SK-N-SH (cell line): ENCODE results near the gene GIPC2. TPM values are rescaled to one million over a fixed set of nuclear protein-coding genes. Genes with fewer than 3 reads are reported as not detected.

Experiments
- CTCF ChIA-PET: fragments of 300-600, 350-600 bp; formaldehyde crosslinking; extraction: SDS; loops from one replicate; lab custom pipeline; 2021; lab: Yijun Ruan, JAX
- POLR2A ChIA-PET: fragments of 350-600 bp; sonication (Branson Sonifier 250); formaldehyde crosslinking; extraction: SDS; loops from one replicate; lab custom pipeline; 2020; ENCODE audit warnings: antibody characterized with exemption, inconsistent platforms; lab: Yijun Ruan, JAX
- DNase-seq: peaks from one replicate; pipeline ENCODE4 v3.0.0; 2012
- H2AFZ ChIP-seq: fragments of 200-600 bp; sonication (generic); 2 replicates; pipeline ENCODE4 v1.8.1; 2016; ENCODE audit warnings: antibody characterized with exemption, mild to moderate bottlenecking, low read depth
- H3F3A ChIP-seq: fragments of 200-600 bp; sonication (generic); replicated peaks from 2 replicates; pipeline ENCODE3; 2016; ENCODE audit warnings: antibody characterized with exemption, mild to moderate bottlenecking; ENCODE audit not compliant: insufficient read depth
- H3K27ac ChIP-seq, 2 experiments: fragments of 200-500 bp in 1 of 2; fragments of 200-600 bp in 1 of 2; sonication (Bioruptor generic) in 1 of 2; sonication (generic), shearing (Covaris generic) in 1 of 2; 2 replicates each; pipeline versions ENCODE4 v1.5.1 to v1.6.1; 2014 to 2016; ENCODE audit warnings: low read depth in 2 of 2, inconsistent platforms in 1 of 2, low read length in 1 of 2, mild to moderate bottlenecking in 1 of 2, mixed read lengths in 1 of 2
- H3K27me3 ChIP-seq: fragments of 200-600 bp; sonication (generic), shearing (Covaris generic); 2 replicates; pipeline ENCODE4 v1.6.1; 2016; ENCODE audit warnings: mixed run types; ENCODE audit not compliant: insufficient read depth
- H3K36me3 ChIP-seq, 2 experiments: fragments of 200-500 bp in 1 of 2; fragments of 200-600 bp in 1 of 2; sonication (Bioruptor generic) in 1 of 2; sonication (generic) in 1 of 2; replicated peaks in 1 of 2; 2 replicates each; pipeline versions ENCODE3 to v1.5.1; 2014 to 2016; ENCODE audit warnings: low read length in 1 of 2, mild to moderate bottlenecking in 1 of 2; ENCODE audit not compliant: insufficient read depth in 2 of 2, control insufficient read depth in 1 of 2
- H3K4me1 ChIP-seq, 2 experiments: fragments of 200-500 bp in 1 of 2; fragments of 200-600 bp in 1 of 2; sonication (Bioruptor generic) in 1 of 2; sonication (generic), shearing (Covaris generic) in 1 of 2; 2 replicates each; pipeline versions ENCODE4 v1.5.1 to v1.6.1; 2014 to 2016; ENCODE audit warnings: low read depth in 1 of 2, low read length in 1 of 2, mixed run types in 1 of 2; ENCODE audit not compliant: insufficient read depth in 2 of 2, control insufficient read depth in 1 of 2
- H3K4me2 ChIP-seq: fragments of 200-600 bp; sonication (generic), shearing (Covaris generic); 2 replicates; pipeline ENCODE4 v1.6.1; 2017; ENCODE audit warnings: mixed run types
- H3K4me3 ChIP-seq, 2 experiments: fragments of 200-500 bp in 1 of 2; fragments of 200-600 bp in 1 of 2; sonication (Bioruptor generic) in 1 of 2; sonication (generic), shearing (Covaris generic) in 1 of 2; 2 replicates each; pipeline versions ENCODE4 v1.5.1 to v1.8.1; 2014 to 2016; ENCODE audit warnings: low read depth in 2 of 2, inconsistent platforms in 1 of 2, low read length in 1 of 2, mild to moderate bottlenecking in 1 of 2, mixed read lengths in 1 of 2, moderate library complexity in 1 of 2
- H3K79me2 ChIP-seq: fragments of 200-600 bp; sonication (generic); 2 replicates; pipeline ENCODE4 v1.8.1; 2017; ENCODE audit warnings: mild to moderate bottlenecking; ENCODE audit not compliant: insufficient read depth
- H3K9ac ChIP-seq: fragments of 200-600 bp; sonication (generic); 2 replicates; pipeline ENCODE4 v1.6.1; 2017; ENCODE audit warnings: mixed run types
- H3K9me2 ChIP-seq: fragments of 200-600 bp; sonication (generic); 2 replicates; pipeline ENCODE4 v1.6.1; 2017; ENCODE audit warnings: mixed run types
- H3K9me3 ChIP-seq: fragments of 200-600 bp; sonication (generic); 2 replicates; pipeline ENCODE4 v1.6.1; 2017; ENCODE audit warnings: mixed run types, mild to moderate bottlenecking, moderate library complexity
- H4K20me1 ChIP-seq: fragments of 200-600 bp; sonication (generic); 2 replicates; pipeline ENCODE4 v1.6.1; 2017; ENCODE audit warnings: mild to moderate bottlenecking, mixed run types; ENCODE audit not compliant: insufficient read depth
- CTCF ChIP-seq: fragments of 200-600 bp; sonication (generic); IDR thresholded peaks from 2 replicates; pipeline ENCODE4 v1.6.1; 2017; ENCODE audit warnings: antibody characterized with exemption, mild to moderate bottlenecking, moderate library complexity
- ELF1 ChIP-seq: IDR thresholded peaks from 2 replicates; pipeline ENCODE4 v1.4.0; 2012
- EZH2phosphoT487 ChIP-seq: fragments of 200-600 bp; sonication (generic); IDR thresholded peaks from 2 replicates; pipeline ENCODE4 v1.6.1; 2017; ENCODE audit warnings: low read depth, mixed run types, mild to moderate bottlenecking, antibody characterized with exemption, moderate library complexity, borderline replicate concordance
- FOXM1 ChIP-seq: IDR thresholded peaks from 2 replicates; pipeline ENCODE4 v1.4.0; 2012; ENCODE audit warnings: low read depth, mild to moderate bottlenecking
- GABPA ChIP-seq: IDR thresholded peaks from 2 replicates; pipeline ENCODE4 v1.4.0; 2012; ENCODE audit warnings: low read depth, mild to moderate bottlenecking
- GATA2 ChIP-seq: sonication (generic); formaldehyde crosslinking; IDR thresholded peaks from 2 replicates; pipeline ENCODE4 v1.5.0; 2020; ENCODE audit warnings: mild to moderate bottlenecking, missing genetic modification reagents
- IRF3 ChIP-seq: fragments of 150-350 bp; IDR thresholded peaks from 2 replicates; pipeline ENCODE4 v1.6.1; 2016; ENCODE audit warnings: mild to moderate bottlenecking, low read depth, low read length
- JUND ChIP-seq: IDR thresholded peaks from 2 replicates; pipeline ENCODE4 v1.4.0; 2012
- MAX ChIP-seq: IDR thresholded peaks from 2 replicates; pipeline ENCODE4 v1.4.0; 2012; ENCODE audit warnings: low read depth
- MEF2A ChIP-seq: IDR thresholded peaks from 2 replicates; pipeline ENCODE4 v1.4.0; 2012; ENCODE audit warnings: low read depth, borderline replicate concordance
- MXI1 ChIP-seq: IDR thresholded peaks from 2 replicates; pipeline ENCODE4 v1.6.1; 2012; ENCODE audit warnings: mild to moderate bottlenecking, low read depth, low read length, improper control_type of control experiment
- NFIC ChIP-seq: IDR thresholded peaks from 2 replicates; pipeline ENCODE4 v1.4.0; 2012; ENCODE audit warnings: borderline replicate concordance
- PBX3 ChIP-seq: IDR thresholded peaks from 2 replicates; pipeline ENCODE4; 2012
- POLR2AphosphoS5 ChIP-seq: IDR thresholded peaks from 2 replicates; pipeline ENCODE4 v1.6.1; 2012; ENCODE audit warnings: low read depth, low read length
- RAD21 ChIP-seq: IDR thresholded peaks from 2 replicates; pipeline ENCODE4 v1.6.1; 2012; ENCODE audit warnings: mild to moderate bottlenecking, low read length
- RCOR1 ChIP-seq: fragments of 150-350 bp; IDR thresholded peaks from 2 replicates; pipeline ENCODE4 v1.6.1; 2017; ENCODE audit warnings: antibody characterized with exemption, low read length
- RFX5 ChIP-seq: IDR thresholded peaks from 2 replicates; pipeline ENCODE4 v1.6.1; 2012; ENCODE audit warnings: mild to moderate bottlenecking, improper control_type of control experiment, low read length
- SIN3A ChIP-seq: IDR thresholded peaks from 2 replicates; pipeline ENCODE4 v1.6.1; 2012; ENCODE audit warnings: low read depth, mild to moderate bottlenecking, low read length, moderate library complexity, borderline replicate concordance
- SMC3 ChIP-seq: IDR thresholded peaks from 2 replicates; pipeline ENCODE4 v1.6.1; 2012; ENCODE audit warnings: low read depth, low read length, improper control_type of control experiment
- TCF12 ChIP-seq: IDR thresholded peaks from 2 replicates; pipeline ENCODE4 v1.4.0; 2012
- USF1 ChIP-seq: IDR thresholded peaks from 2 replicates; pipeline ENCODE4 v1.4.0; 2012; ENCODE audit warnings: low read depth, borderline replicate concordance
- USF2 ChIP-seq: fragments of 150-350 bp; IDR thresholded peaks from 2 replicates; pipeline ENCODE4 v1.6.1; 2017; ENCODE audit warnings: antibody characterized with exemption, low read length, low read depth, borderline replicate concordance
- YY1 ChIP-seq: IDR thresholded peaks from 2 replicates; pipeline ENCODE4 v1.4.0; 2012; ENCODE audit warnings: low read depth, mild to moderate bottlenecking
- ZBTB33 ChIP-seq: IDR thresholded peaks from 2 replicates; pipeline ENCODE4 v1.4.0; 2012; ENCODE audit warnings: low read depth, borderline replicate concordance
- polyA plus RNA-seq, 3 experiments: library from polyadenylated mRNA; depleted of rRNA; stranded (reverse); fragments of >200 nt; gene quantifications; 2 replicates each; pipeline ENCODE4 v1.2.3, GENCODE V29; 2012

The GIPC2 gene
- polyA plus RNA-seq, 1 of the 3 experiments (the other 2 are of a cell fraction), result 0.02 TPM

- TF ChIP-seq IRF3, result no peak
- TF ChIP-seq RAD21, result no peak
- TF ChIP-seq NFIC, result no peak
- TF ChIP-seq MXI1, result no peak
- TF ChIP-seq YY1, result no peak
- no peak for TF ChIP-seq FOXM1
- no peak for TF ChIP-seq CTCF
Measured at GRCh38 chr1:78102916-78103315, 57.1 kb downstream of the GIPC2 start (continued).

- H3K27me3 ChIP-seq, result no peaks in the 10 kb centered on the region
- ChIA-PET CTCF (interaction anchor here (1.2 to 3.7 kb wide), 4 partner anchors 10 to 26 kb away, joined by 3 to 22 read pairs (median 6); no protein-coding TSS in a partner anchor), POLR2A (no interaction called here)
- H3F3A ChIP-seq, result peaks cover 29% of the 10 kb centered on the region
- no peak overlapping the region for H3K4me3 ChIP-seq
- H3K9me2 ChIP-seq, result no peaks in the 10 kb centered on the region
- peak overlapping the region in 1 of 2 experiments; percentile 97; a peak in 2 of 4 replicates for H3K27ac ChIP-seq
- H3K9me3 ChIP-seq, result no peaks in the 10 kb centered on the region
- peak overlapping the region; percentile 26; the same call in 1 of the 2 replicates for H3K9ac ChIP-seq
- H3K36me3 ChIP-seq, result no peaks in the 10 kb centered on the region
- H3K79me2 ChIP-seq, result no peaks in the 10 kb centered on the region
- no peak for DNase-seq
- H2AFZ ChIP-seq, result peak overlapping the region; percentile 1; the same call in 1 of the 2 replicates
- peaks cover 0 to 19% of the 10 kb centered on the region in 2 experiments; a peak in 1 of 4 replicates for H3K4me1 ChIP-seq
- no peaks in the 10 kb centered on the region for H4K20me1 ChIP-seq
- peak overlapping the region; percentile 4; the same call in 1 of the 2 replicates for H3K4me2 ChIP-seq
- TF ChIP-seq IRF3, result no peak
- TF ChIP-seq MEF2A, result no peak
- peak; percentile 45; the same call in 1 of the 2 replicates for TF ChIP-seq JUND
- TF ChIP-seq SIN3A, result no peak
- TF ChIP-seq EZH2phosphoT487, result no peak
- peak; percentile 36; the same call in 1 of the 2 replicates for TF ChIP-seq TCF12
- no peak for TF ChIP-seq GABPA
- TF ChIP-seq GATA2, result no peak
- TF ChIP-seq NFIC, result peak; percentile 43
- no peak for TF ChIP-seq USF2
- no peak for TF ChIP-seq PBX3
- no peak for TF ChIP-seq RCOR1
- no peak for TF ChIP-seq POLR2AphosphoS5
- no peak for TF ChIP-seq ZBTB33
- no peak for TF ChIP-seq MAX
- no peak for TF ChIP-seq SMC3
- no peak for TF ChIP-seq ELF1
- TF ChIP-seq USF1, result no peak
- no peak for TF ChIP-seq RFX5
Measured at GRCh38 chr1:78104322-78104721, 58.6 kb downstream of the GIPC2 start.
